Right lobe of liver (tissue), 4 donors: ENCODE results near the gene HACD4.

Source experiments
- CTCF ChIP-seq, 4 donors: fragments of 200-600 bp in 3 of 4; fragments of 450-650 bp in 1 of 4; IDR thresholded peaks; one replicate each; pipeline versions ENCODE4 v1.5.1 to v1.8.0; 2016 to 2022; ENCODE audit warnings: antibody characterized with exemption in 4 of 4, mild to moderate bottlenecking in 2 of 4
- POLR2A ChIP-seq: fragments of 450-650 bp; IDR thresholded peaks from one replicate; pipeline ENCODE4 v1.6.1; 2017; ENCODE audit warnings: antibody characterized with exemption, mild to moderate bottlenecking
- donor health status: DM: no; HTN: no; CAD: no.
- donor health status: DM: no; HTN: no; CAD: no.
- donor health status: DM: no; HTN: yes; CAD: no.

GRCh38 chr9:20994486-20994885 is 37.0 kb downstream of the HACD4 start:
- TF ChIP-seq CTCF (IDR thresholded peaks at IDR 0.05) = no peak
- no peak for TF ChIP-seq POLR2A
